ENCODE measurements around the gene RERE.

GRCh38 chr1:8367571-8368194 lies 449.8 kb downstream of the RERE start:
- TF ChIP-seq RAD21 (IDR thresholded peaks at IDR 0.05; ENCODE audit: low read depth) (no peak), TAF1 (IDR thresholded peaks at IDR 0.05; ENCODE audit: low read depth) (no peak), TCF12 (IDR thresholded peaks at IDR 0.05; ENCODE audit: low read depth) (no peak), USF1 (IDR thresholded peaks at IDR 0.05) (no peak), TEAD4 (IDR thresholded peaks at IDR 0.05) (no peak), CREB1 (IDR thresholded peaks at IDR 0.05; ENCODE audit: low read depth) (no peak)

Measured in Ishikawa (cell line).